HG03521 (cell line): ENCODE measurements around the gene BLCAP.
"Not testable (repeated sequence)": the region's sequence is repeated elsewhere in the genome, so short reads cannot be mapped to it uniquely, and the experiment has no call there.

ENCODE experiments used
- ATAC-seq: cut with Tn5 transposase; IDR thresholded peaks from one replicate; pipeline ENCODE4 v1.9.1; 2021; ENCODE audit warnings: mild to moderate bottlenecking, moderate library complexity; ENCODE audit not compliant: unreplicated experiment

The BLCAP gene

GRCh38 chr20:37490663-37491350 is 36.9 kb downstream of the BLCAP start:
- ATAC-seq: no peak

- ATAC-seq: not testable (repeated sequence)
These were observed 41.5 kb downstream of the BLCAP start for GRCh38 chr20:37486209-37486608.

GRCh38 chr20:37484331-37484730 is 43.3 kb downstream of the BLCAP start:
- ATAC-seq: no peak

GRCh38 chr20:37481610-37482009 is 46.1 kb downstream of the BLCAP start:
- ATAC-seq: no peak

- no peak for ATAC-seq
These were observed 46.8 kb downstream of the BLCAP start for GRCh38 chr20:37480919-37481318.

- no peak for ATAC-seq
These were observed 47.6 kb downstream of the BLCAP start for GRCh38 chr20:37479925-37480691.

- ATAC-seq: no peak
These were observed 48.4 kb downstream of the BLCAP start for GRCh38 chr20:37479266-37479665.

- ATAC-seq: no peak
These were observed 50.6 kb downstream of the BLCAP start for GRCh38 chr20:37477041-37477440.

GRCh38 chr20:37475252-37475651 is 52.4 kb downstream of the BLCAP start:
- ATAC-seq: no peak

- ATAC-seq: no peak
These were observed 53.3 kb downstream of the BLCAP start for GRCh38 chr20:37474386-37474785.

- ATAC-seq: no peak
These were observed 54.3 kb downstream of the BLCAP start for GRCh38 chr20:37473249-37474000.

GRCh38 chr20:37472435-37472834 is 55.2 kb downstream of the BLCAP start:
- not testable (repeated sequence) for ATAC-seq

- no peak for ATAC-seq
These were observed 55.9 kb downstream of the BLCAP start for GRCh38 chr20:37471741-37472235.

- not testable (repeated sequence) for ATAC-seq
These were observed 57.5 kb downstream of the BLCAP start for GRCh38 chr20:37470190-37470589.

GRCh38 chr20:37469531-37469930 is 58.1 kb downstream of the BLCAP start:
- no peak for ATAC-seq

- no peak for ATAC-seq
These were observed 58.8 kb downstream of the BLCAP start for GRCh38 chr20:37468886-37469285.
